Activated CD8-positive, alpha-beta memory T cell treated with anti-CD3 and anti-CD28 coated beads for 1 hour (primary cell): ENCODE measurements around the gene ARAP2.

Experiments used
- DNase-seq, 2 donors: peaks; one replicate each; pipeline ENCODE4 v3.0.0-alpha.2; 2020; ENCODE audit warnings: low read depth in 1 of 2; ENCODE audit errors: extremely low read depth in 1 of 2

ARAP2 gene

GRCh38 chr4:36267486-36268268, 23.4 kb upstream of the ARAP2 start:
- DNase-seq = no peak

- no peak for DNase-seq
Measured at GRCh38 chr4:36264207-36264826, 20.0 kb upstream of the ARAP2 start.

GRCh38 chr4:36260731-36261130, 16.4 kb upstream of the ARAP2 start:
- DNase-seq = no peak

GRCh38 chr4:36256398-36256891, 12.1 kb upstream of the ARAP2 start:
- no peak for DNase-seq

- peak; percentile 20 to 45 for DNase-seq
Measured at GRCh38 chr4:36255577-36255976, 11.3 kb upstream of the ARAP2 start.

- DNase-seq = no peak
Measured at GRCh38 chr4:36254371-36254770, 10.1 kb upstream of the ARAP2 start.

- DNase-seq = no peak
Measured at GRCh38 chr4:36251983-36252382, 7.7 kb upstream of the ARAP2 start.

- no peak for DNase-seq
Measured at GRCh38 chr4:36249610-36250009, 5.3 kb upstream of the ARAP2 start.

GRCh38 chr4:36243355-36244256, 708 bp downstream of the ARAP2 start:
- peak in 1 of 2 donors; percentile 30 for DNase-seq

- DNase-seq = no peak
Measured at GRCh38 chr4:36242629-36243354, 1.5 kb downstream of the ARAP2 start.

- DNase-seq = no peak
Measured at GRCh38 chr4:36241771-36242170, 2.5 kb downstream of the ARAP2 start.

GRCh38 chr4:36237366-36238313, 6.7 kb downstream of the ARAP2 start:
- no peak for DNase-seq

GRCh38 chr4:36236159-36236558, 8.2 kb downstream of the ARAP2 start:
- no peak for DNase-seq

GRCh38 chr4:36235306-36235705, 9.0 kb downstream of the ARAP2 start:
- no peak for DNase-seq

- no peak for DNase-seq
Measured at GRCh38 chr4:36233567-36234266, 10.6 kb downstream of the ARAP2 start.

- DNase-seq = no peak
Measured at GRCh38 chr4:36230534-36230933, 13.8 kb downstream of the ARAP2 start.

- DNase-seq = no peak
Measured at GRCh38 chr4:36227913-36228312, 16.4 kb downstream of the ARAP2 start.

GRCh38 chr4:36226430-36227227, 17.7 kb downstream of the ARAP2 start:
- no peak for DNase-seq
